Activated naive CD4-positive, alpha-beta T cell treated with anti-CD3 and anti-CD28 coated beads, Interleukin-2, amount 50 U/mL, for 24 hours (primary cell): ENCODE measurements around the gene TMEM30B.

Experiments
- H3K27ac Mint-ChIP-seq: one replicate; pipeline ENCODE4 v1.8.0; 2021; ENCODE audit warnings: mild to moderate bottlenecking, mixed read lengths
- H3K27me3 Mint-ChIP-seq: one replicate; pipeline ENCODE4 v1.8.0; 2021; ENCODE audit warnings: mixed read lengths
- H3K36me3 Mint-ChIP-seq: one replicate; pipeline ENCODE4 v1.8.0; 2021; ENCODE audit warnings: mixed read lengths
- H3K4me1 Mint-ChIP-seq: one replicate; pipeline ENCODE4 v1.8.0; 2021; ENCODE audit warnings: mixed read lengths
- H3K4me3 Mint-ChIP-seq: one replicate; pipeline ENCODE4 v1.8.0; 2021; ENCODE audit warnings: mild to moderate bottlenecking, mixed read lengths
- H3K9me3 Mint-ChIP-seq: one replicate; pipeline ENCODE4 v1.8.0; 2021; ENCODE audit warnings: mixed read lengths

Gene TMEM30B

DNA sequence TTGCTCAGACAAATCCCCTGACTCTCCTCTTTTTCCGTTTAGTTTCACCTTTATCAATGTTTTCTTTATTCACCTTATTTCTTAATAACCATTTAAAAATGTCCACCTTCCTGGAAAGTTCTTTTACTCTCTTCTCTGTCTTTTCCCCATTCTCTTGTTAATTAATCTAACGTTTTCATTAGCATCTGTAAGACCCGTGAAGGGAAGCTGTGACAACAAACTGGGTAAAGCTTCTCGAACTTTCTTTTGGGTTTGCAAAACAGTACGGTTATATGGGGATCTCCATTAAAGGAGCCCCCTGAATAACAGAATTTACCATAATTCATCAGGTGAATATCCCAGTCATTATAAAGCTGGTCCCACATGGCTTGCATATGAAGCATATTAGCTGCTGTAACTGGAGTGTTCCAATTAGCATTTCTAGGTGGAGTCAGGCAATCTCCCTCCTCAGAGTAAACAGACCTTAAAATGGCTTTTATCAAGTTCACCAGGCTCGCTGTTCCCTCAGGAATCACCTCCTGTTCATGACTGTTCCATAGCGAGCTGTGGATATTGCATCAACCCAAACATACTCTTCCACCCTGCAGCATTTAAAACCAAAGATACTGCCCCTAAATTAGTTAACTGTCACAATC lies 42.4 kb downstream of the TMEM30B start:
- Mint-ChIP-seq H3K27ac (no peak overlapping the region), H3K36me3 (peaks cover 6% of the 10 kb centered on the region), H3K27me3 (peaks cover 12% of the 10 kb centered on the region), H3K4me1 (no peaks in the 10 kb centered on the region), H3K4me3 (no peak overlapping the region), H3K9me3 (peaks cover 7% of the 10 kb centered on the region)

DNA sequence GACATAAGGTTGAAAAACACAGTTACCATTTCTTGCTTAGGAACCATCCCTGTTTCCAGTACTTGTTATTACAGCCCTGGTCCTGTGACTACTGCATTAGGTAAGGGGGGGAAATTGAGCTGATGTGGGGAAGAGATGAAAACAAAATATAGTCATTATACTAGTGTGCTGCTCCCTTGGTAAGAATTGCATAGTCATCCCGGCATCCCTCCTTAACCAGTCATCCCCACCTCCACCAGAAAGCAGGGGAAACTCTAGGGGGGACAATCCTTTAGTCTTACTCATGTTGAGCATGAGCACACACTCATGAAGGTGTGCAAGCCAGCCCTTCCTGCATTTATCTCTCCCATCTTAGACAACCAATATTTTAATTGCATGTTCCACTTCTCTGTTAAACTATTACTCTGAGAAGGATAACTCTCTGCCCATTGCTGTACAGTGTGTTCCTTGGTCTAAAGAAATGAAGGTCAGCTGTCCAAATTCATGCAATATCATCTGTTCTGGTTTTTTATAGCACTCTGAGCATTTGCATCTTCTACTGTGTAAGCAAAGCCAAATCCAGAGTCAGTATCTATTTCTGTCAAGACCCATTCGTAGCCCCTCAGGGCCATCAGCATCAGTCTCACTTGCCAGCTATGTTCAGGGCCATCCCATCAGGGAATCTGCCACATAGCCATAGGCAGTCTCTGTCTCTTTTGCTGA lies 46.8 kb downstream of the TMEM30B start:
- no peaks in the 10 kb centered on the region for H3K4me1 Mint-ChIP-seq
- H3K36me3 Mint-ChIP-seq, result no peaks in the 10 kb centered on the region
- H3K27ac Mint-ChIP-seq, result no peak overlapping the region
- H3K27me3 Mint-ChIP-seq, result peaks cover 11% of the 10 kb centered on the region
- H3K9me3 Mint-ChIP-seq, result no peaks in the 10 kb centered on the region
- no peak overlapping the region for H3K4me3 Mint-ChIP-seq

- H3K4me3 Mint-ChIP-seq, result no peak overlapping the region
- peaks cover 11% of the 10 kb centered on the region for H3K27me3 Mint-ChIP-seq
- H3K36me3 Mint-ChIP-seq, result no peaks in the 10 kb centered on the region
Measured at GRCh38 chr14:61233436-61233956, 47.6 kb downstream of the TMEM30B start.

DNA sequence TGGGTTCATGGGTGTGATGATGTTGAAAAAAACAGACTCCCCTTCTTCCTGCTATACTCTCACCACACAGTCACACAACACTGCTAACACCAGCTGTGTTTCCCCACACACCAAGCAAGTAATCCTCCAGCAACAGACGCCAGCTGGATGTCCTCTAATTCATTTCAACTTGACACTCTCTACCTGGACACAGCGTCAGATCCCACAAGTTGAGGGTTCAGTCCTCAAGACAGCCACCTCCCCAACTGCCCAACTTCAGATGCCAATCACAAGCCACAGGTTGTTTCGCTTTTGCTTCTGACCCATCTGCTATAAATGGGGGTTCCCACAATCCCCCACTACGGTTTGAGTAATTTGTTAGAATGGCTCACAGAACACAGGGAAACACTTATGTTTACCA lies 49.3 kb downstream of the TMEM30B start:
- Mint-ChIP-seq H3K4me1 (no peaks in the 10 kb centered on the region), H3K36me3 (no peaks in the 10 kb centered on the region), H3K27me3 (peaks cover 11% of the 10 kb centered on the region), H3K27ac (no peak overlapping the region), H3K9me3 (no peaks in the 10 kb centered on the region), H3K4me3 (no peak overlapping the region)

More at GRCh38 chr14:61233436-61233956, 47.6 kb downstream of the TMEM30B start:
- H3K9me3 Mint-ChIP-seq, result no peaks in the 10 kb centered on the region
- H3K27ac Mint-ChIP-seq, result no peak overlapping the region
- H3K4me1 Mint-ChIP-seq, result no peaks in the 10 kb centered on the region

GRCh38 chr14:61229981-61230380 lies 51.2 kb downstream of the TMEM30B start:
- H3K4me1 Mint-ChIP-seq, result no peaks in the 10 kb centered on the region
- no peaks in the 10 kb centered on the region for H3K9me3 Mint-ChIP-seq
- no peaks in the 10 kb centered on the region for H3K36me3 Mint-ChIP-seq
- H3K27ac Mint-ChIP-seq, result no peak overlapping the region
- peaks cover 12% of the 10 kb centered on the region for H3K27me3 Mint-ChIP-seq
- no peak overlapping the region for H3K4me3 Mint-ChIP-seq

DNA sequence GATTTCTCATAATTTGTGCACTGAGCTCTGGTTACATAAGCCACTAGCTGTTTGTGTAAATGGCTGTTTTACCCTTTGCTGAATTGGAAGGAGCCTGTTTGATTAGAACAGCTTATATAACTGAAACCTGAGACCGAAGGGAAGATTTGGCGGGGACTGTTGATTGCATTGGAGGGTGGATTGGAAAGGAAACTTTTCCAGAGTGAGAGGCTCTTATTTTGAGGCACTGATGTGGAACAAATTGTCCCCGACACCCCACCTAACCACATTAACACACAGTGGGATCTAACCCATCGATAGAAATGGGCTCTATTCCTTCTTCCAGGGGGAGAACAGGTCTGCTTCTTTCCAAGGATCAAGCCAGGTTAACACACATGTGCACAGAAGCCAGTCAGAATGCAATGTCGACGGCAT lies 51.7 kb downstream of the TMEM30B start:
- H3K4me3 Mint-ChIP-seq, result no peak overlapping the region
- peaks cover 12% of the 10 kb centered on the region for H3K27me3 Mint-ChIP-seq
- no peak overlapping the region for H3K27ac Mint-ChIP-seq
- no peaks in the 10 kb centered on the region for H3K4me1 Mint-ChIP-seq
- H3K36me3 Mint-ChIP-seq, result no peaks in the 10 kb centered on the region
- no peaks in the 10 kb centered on the region for H3K9me3 Mint-ChIP-seq

DNA sequence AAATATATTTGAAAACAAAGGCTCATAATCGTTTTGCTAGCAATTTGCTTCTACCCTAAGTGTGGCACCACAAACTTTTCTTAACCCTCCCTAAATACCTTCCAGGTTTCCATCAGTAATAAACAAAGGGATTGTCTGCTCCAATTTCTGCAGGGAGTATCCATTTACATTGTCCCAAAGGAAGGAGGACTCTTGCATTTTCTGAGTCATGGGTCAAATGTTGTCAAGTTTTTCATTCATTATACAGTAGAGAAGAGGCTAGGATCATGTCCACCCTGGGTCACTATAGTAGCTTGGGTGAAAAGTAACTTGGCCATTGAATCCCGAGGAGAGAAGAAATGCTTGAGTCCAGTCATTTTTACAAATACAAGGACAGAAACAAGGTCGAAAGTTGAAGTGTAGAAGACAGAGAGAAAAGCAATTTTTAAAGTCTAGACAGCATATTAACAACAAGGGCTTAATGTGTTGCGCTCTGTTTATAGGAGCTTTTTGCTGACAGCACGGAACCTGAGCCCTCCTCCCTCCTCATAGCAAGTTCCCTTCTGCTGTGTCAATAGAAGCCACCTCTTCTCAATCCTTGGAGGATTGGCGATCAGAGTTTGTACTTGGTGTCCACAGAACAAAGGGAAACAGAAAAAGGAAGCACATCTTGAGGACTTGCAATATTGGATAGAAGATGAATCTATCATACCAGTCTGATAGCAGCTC lies 53.1 kb downstream of the TMEM30B start:
- H3K27ac Mint-ChIP-seq, result no peak overlapping the region
- H3K27me3 Mint-ChIP-seq, result peaks cover 13% of the 10 kb centered on the region
- no peak overlapping the region for H3K4me3 Mint-ChIP-seq
- H3K4me1 Mint-ChIP-seq, result no peaks in the 10 kb centered on the region
- H3K36me3 Mint-ChIP-seq, result no peaks in the 10 kb centered on the region
- no peaks in the 10 kb centered on the region for H3K9me3 Mint-ChIP-seq
